ENCODE measurements around the gene ABCA3.

- TF ChIP-seq CTCF (IDR thresholded peaks at IDR 0.05) (no peak), POLR2A (IDR thresholded peaks at IDR 0.05) (no peak)
These were observed 16.1 kb downstream of the ABCA3 start for GRCh38 chr16:2324296-2324859.
